NCI-H1048 (cell line): ENCODE results near the gene TBCEL.
"Not testable (repeated sequence)": the region's sequence is repeated elsewhere in the genome, so short reads cannot be mapped to it uniquely, and the experiment has no call there.

Experiments used
- DNase-seq: peaks from one replicate; lab custom pipeline; 2025; lab: John Stamatoyannopoulos, UW

Gene TBCEL

GRCh38 chr11:121023848-121024751 is at the start of gene TBCEL:
TSS of gene TBCEL (plus strand) at chr11:121024102. CDS start at chr11:121045691, 21,589 bp downstream.
- DNase-seq: peak; percentile 65

GRCh38 chr11:120974466-120974865 is 49.4 kb upstream of the TBCEL start:
- DNase-seq: no peak

- no peak for DNase-seq
Measured at GRCh38 chr11:120974965-120975364, 48.9 kb upstream of the TBCEL start.

- DNase-seq: no peak
Measured at GRCh38 chr11:120977266-120978137, 46.4 kb upstream of the TBCEL start.

- DNase-seq: no peak
Measured at GRCh38 chr11:120978701-120979100, 45.2 kb upstream of the TBCEL start.

- no peak for DNase-seq
Measured at GRCh38 chr11:120985718-120986569, 38.0 kb upstream of the TBCEL start.

GRCh38 chr11:120988603-120989002 is 35.3 kb upstream of the TBCEL start:
- no peak for DNase-seq

GRCh38 chr11:120991830-120992686 is 31.8 kb upstream of the TBCEL start:
- no peak for DNase-seq

GRCh38 chr11:120994091-120994859 is 29.6 kb upstream of the TBCEL start:
- no peak for DNase-seq

GRCh38 chr11:120995184-120995583 is 28.7 kb upstream of the TBCEL start:
- DNase-seq: no peak

GRCh38 chr11:120996973-120997372 is 26.9 kb upstream of the TBCEL start:
- no peak for DNase-seq

- no peak for DNase-seq
Measured at GRCh38 chr11:120998581-120998980, 25.3 kb upstream of the TBCEL start.

- no peak for DNase-seq
Measured at GRCh38 chr11:121004206-121004840, 19.6 kb upstream of the TBCEL start.

GRCh38 chr11:121006922-121007321 is 17.0 kb upstream of the TBCEL start:
- DNase-seq: no peak

GRCh38 chr11:121008551-121008950 is 15.4 kb upstream of the TBCEL start:
- no peak for DNase-seq

GRCh38 chr11:121012091-121012490 is 11.8 kb upstream of the TBCEL start:
- no peak for DNase-seq

GRCh38 chr11:121018746-121019145 is 5.2 kb upstream of the TBCEL start:
- no peak for DNase-seq

GRCh38 chr11:121021718-121022117 is 2.2 kb upstream of the TBCEL start:
- DNase-seq: not testable (repeated sequence)

GRCh38 chr11:121024989-121025388 is 1.1 kb downstream of the TBCEL start:
- DNase-seq: no peak

GRCh38 chr11:121029153-121029552 is 5.3 kb downstream of the TBCEL start:
- DNase-seq: no peak
